ENCODE data around the gene SEC22C. TPM values are rescaled to one million over a fixed set of nuclear protein-coding genes. Genes with fewer than 3 reads are reported as not detected.

The SEC22C gene
- total RNA-seq, 1 donor from 2014 or later: 56.2 TPM

DNA sequence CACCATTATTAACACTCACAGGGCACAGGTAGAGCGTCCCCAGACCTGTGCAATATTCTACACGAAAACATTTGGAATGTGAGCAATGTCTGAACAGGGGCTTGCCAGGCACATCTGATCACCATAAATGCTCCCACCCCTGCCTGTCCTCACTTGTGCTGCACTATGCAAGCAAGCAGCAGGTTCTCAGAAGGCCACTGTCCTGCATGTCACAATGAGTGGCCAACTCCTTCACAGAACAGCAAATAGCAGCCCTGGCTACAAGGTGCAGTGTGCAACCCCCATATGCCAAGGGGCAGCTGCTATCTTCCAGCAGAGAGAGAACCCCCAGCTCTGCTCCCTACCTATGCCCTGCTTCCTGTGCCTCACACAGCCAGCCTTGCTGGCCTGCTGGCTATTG is 32.6 kb downstream of the SEC22C start:
- Mint-ChIP-seq H3K27ac (ENCODE audit: unreplicated experiment) (no peak overlapping the region), H3K4me1 (ENCODE audit: unreplicated experiment) (peaks cover 32% of the 10 kb centered on the region), H3K4me3 (ENCODE audit: unreplicated experiment) (no peak overlapping the region), H3K9me3 (ENCODE audit: unreplicated experiment) (no peaks in the 10 kb centered on the region), H3K36me3 (ENCODE audit: unreplicated experiment) (peaks cover 32% of the 10 kb centered on the region), H3K27me3 (ENCODE audit: unreplicated experiment) (no peaks in the 10 kb centered on the region)
- TF ChIP-seq, protein P1, sequence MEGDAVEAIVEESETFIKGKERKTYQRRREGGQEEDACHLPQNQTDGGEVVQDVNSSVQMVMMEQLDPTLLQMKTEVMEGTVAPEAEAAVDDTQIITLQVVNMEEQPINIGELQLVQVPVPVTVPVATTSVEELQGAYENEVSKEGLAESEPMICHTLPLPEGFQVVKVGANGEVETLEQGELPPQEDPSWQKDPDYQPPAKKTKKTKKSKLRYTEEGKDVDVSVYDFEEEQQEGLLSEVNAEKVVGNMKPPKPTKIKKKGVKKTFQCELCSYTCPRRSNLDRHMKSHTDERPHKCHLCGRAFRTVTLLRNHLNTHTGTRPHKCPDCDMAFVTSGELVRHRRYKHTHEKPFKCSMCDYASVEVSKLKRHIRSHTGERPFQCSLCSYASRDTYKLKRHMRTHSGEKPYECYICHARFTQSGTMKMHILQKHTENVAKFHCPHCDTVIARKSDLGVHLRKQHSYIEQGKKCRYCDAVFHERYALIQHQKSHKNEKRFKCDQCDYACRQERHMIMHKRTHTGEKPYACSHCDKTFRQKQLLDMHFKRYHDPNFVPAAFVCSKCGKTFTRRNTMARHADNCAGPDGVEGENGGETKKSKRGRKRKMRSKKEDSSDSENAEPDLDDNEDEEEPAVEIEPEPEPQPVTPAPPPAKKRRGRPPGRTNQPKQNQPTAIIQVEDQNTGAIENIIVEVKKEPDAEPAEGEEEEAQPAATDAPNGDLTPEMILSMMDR (IDR thresholded peaks at IDR 0.05): no peak
- DNase-seq (ENCODE audit: extremely low spot score, unreplicated experiment): no peak

DNA sequence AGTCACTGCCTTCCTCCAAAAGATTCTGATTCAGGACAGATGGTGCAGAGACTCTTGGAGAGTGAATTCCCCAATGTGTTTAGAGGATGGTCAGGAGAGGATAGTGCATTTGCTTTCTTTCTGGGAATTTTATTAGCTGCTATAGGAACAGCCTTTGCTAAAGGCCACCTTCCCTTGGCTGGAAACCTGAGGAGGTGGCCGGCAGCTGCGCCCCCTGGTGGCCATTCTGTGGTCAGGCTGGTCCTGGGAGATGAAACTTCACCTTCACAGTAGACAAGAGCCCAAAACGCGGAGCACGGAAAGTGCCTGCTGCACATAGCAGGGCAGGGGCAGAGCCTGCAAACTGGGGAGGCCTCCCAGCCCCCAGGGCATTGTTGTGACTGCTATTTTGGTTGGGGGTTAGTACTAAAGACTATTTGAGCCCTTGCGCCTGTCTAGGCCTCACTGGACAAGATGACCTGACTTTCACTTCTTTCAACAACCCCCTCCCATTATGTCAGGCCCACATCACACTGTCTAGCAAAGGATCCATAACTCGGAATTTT is 34.3 kb downstream of the SEC22C start:
- no peak for DNase-seq (ENCODE audit: extremely low spot score, unreplicated experiment)
- Mint-ChIP-seq H3K9me3 (ENCODE audit: unreplicated experiment) (no peaks in the 10 kb centered on the region), H3K4me3 (ENCODE audit: unreplicated experiment) (no peak overlapping the region), H3K4me1 (ENCODE audit: unreplicated experiment) (peaks cover 34% of the 10 kb centered on the region), H3K27ac (ENCODE audit: unreplicated experiment) (no peak overlapping the region), H3K36me3 (ENCODE audit: unreplicated experiment) (peaks cover 21% of the 10 kb centered on the region), H3K27me3 (ENCODE audit: unreplicated experiment) (no peaks in the 10 kb centered on the region)
- TF ChIP-seq, protein P1 (IDR thresholded peaks at IDR 0.05): peak; percentile 95

DNA sequence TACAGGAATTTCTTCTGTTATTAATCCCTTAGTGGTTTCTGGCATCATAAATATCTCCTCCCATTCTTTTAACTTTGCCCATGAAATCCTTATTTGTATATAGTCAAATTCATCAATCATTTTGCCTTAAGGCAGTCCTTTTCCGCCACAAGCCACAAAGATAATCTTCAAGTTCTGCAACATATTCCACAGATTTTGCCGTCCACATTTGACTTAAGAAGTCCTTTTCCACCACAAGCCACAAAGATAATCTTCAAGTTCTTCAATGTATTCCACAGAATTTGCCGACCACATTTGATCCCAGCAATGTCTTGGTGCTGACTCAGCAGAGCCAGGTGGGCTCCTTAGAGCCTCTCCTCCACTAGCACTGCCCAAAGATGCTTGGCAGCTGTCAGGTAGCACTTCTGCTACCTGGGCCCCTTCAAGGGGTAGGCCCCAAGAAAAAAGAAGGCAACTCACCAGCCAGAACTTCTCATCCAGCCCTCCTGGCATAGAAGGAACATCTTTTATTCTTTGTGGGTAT is 35.0 kb downstream of the SEC22C start:
- H3K4me3 Mint-ChIP-seq (ENCODE audit: unreplicated experiment): no peak overlapping the region
- peaks cover 14% of the 10 kb centered on the region for H3K36me3 Mint-ChIP-seq (ENCODE audit: unreplicated experiment)
- TF ChIP-seq, protein P1 (IDR thresholded peaks at IDR 0.05): no peak
- no peaks in the 10 kb centered on the region for H3K27me3 Mint-ChIP-seq (ENCODE audit: unreplicated experiment)
- DNase-seq (ENCODE audit: extremely low spot score, unreplicated experiment): no peak
- no peak overlapping the region for H3K27ac Mint-ChIP-seq (ENCODE audit: unreplicated experiment)
- peaks cover 34% of the 10 kb centered on the region for H3K4me1 Mint-ChIP-seq (ENCODE audit: unreplicated experiment)
- H3K9me3 Mint-ChIP-seq (ENCODE audit: unreplicated experiment): no peaks in the 10 kb centered on the region

DNA sequence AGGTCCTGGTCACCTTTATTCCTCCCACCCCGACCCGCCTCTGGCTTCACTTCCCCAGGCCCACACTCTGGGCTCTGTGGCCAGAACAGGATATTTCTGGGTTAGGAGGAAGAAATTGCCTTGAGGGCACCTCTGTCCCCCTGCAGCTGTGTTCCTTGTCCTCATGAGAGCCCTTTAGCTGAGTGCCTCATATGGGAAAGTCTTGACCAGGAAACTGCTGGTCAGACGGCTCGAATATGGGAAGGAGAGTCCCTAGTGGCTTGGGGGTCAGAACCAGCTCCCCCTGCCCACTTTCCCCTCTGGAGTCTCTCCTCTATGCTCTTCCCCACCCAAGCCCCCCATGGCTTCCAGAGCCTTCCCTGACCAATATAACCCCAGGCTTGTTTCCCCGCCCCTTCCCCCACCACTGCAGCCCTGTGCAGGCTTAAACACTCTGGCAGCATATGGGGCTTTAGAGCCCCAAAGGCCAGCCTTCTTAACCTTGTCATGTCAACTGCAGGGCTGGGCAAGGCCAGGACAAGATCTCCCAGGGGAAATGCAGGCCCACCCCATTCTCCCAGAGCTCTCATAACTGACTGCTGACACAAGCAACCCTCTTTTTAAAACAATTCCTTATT is 36.4 kb downstream of the SEC22C start:
- peaks cover 9% of the 10 kb centered on the region for H3K36me3 Mint-ChIP-seq (ENCODE audit: unreplicated experiment)
- DNase-seq (ENCODE audit: extremely low spot score, unreplicated experiment): no peak
- no peaks in the 10 kb centered on the region for H3K9me3 Mint-ChIP-seq (ENCODE audit: unreplicated experiment)
- no peak overlapping the region for H3K4me3 Mint-ChIP-seq (ENCODE audit: unreplicated experiment)
- no peaks in the 10 kb centered on the region for H3K27me3 Mint-ChIP-seq (ENCODE audit: unreplicated experiment)
- H3K27ac Mint-ChIP-seq (ENCODE audit: unreplicated experiment): peak overlapping the region; percentile 3
- peaks cover 34% of the 10 kb centered on the region for H3K4me1 Mint-ChIP-seq (ENCODE audit: unreplicated experiment)
- TF ChIP-seq, protein P1 (IDR thresholded peaks at IDR 0.05): peak; percentile 3

DNA sequence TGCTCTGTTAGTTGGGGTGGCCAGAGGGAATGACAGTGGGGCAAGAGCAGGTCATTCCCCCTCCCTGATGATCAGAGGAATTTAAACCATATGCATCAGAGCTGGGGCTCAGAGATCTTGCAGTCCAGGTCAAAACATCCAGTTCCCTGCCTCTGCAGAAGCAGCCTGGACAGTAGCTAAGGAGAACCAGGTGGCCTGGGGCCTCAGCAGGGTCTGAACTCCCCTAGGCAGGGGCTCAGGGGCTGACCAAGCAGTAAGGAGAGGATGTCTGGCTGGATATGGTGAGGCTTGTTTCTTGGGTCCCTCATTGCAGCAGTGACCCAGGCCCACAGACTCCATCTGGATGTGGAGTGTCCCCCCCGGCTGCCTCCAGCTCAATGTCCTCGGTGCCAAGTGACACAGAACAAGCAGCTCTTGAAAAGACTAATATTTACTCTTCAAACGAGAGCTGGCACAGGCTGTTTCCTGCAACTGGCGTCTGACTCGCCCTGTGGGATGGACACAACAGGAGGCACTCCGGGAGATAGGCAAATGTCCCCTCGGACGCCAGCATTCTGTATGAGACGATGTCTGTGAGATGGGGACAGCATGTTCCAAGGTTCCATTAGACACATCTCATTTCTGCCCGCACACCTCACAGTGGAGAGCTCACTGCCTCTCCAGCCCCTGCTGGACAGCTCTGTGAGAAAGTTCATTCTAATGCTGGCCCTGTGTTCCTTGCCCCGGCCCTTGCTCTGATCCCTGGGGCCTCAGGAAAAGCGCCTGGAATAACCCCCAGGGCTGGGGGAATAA is 37.1 kb downstream of the SEC22C start:
- Mint-ChIP-seq H3K27ac (ENCODE audit: unreplicated experiment) (peak overlapping the region; percentile 3), H3K4me1 (ENCODE audit: unreplicated experiment) (peaks cover 34% of the 10 kb centered on the region), H3K9me3 (ENCODE audit: unreplicated experiment) (no peaks in the 10 kb centered on the region), H3K4me3 (ENCODE audit: unreplicated experiment) (no peak overlapping the region), H3K36me3 (ENCODE audit: unreplicated experiment) (peaks cover 8% of the 10 kb centered on the region), H3K27me3 (ENCODE audit: unreplicated experiment) (no peaks in the 10 kb centered on the region)
- TF ChIP-seq, protein P1 (IDR thresholded peaks at IDR 0.05): peak; percentile 41
- no peak for DNase-seq (ENCODE audit: extremely low spot score, unreplicated experiment)
